H9 (cell line): ENCODE measurements around the gene QSOX2. TPM values are rescaled to one million over a fixed set of nuclear protein-coding genes. Genes with fewer than 3 reads are reported as not detected.
A peak's percentile ranks its signal among the peaks of the same experiment; 100 is the strongest.

Source experiments
- DNase-seq: peaks from one replicate; pipeline ENCODE4 v3.0.0-alpha.2; 2017
- H2AFZ ChIP-seq: one replicate; pipeline ENCODE4 v1.6.1; 2013; ENCODE audit warnings: mild to moderate bottlenecking, low read length, control low read depth, moderate library complexity
- H2AK5ac ChIP-seq: 2 replicates; pipeline ENCODE4 v1.6.1; 2013; ENCODE audit warnings: low read length, control low read depth, mixed read lengths; ENCODE audit not compliant: insufficient read length
- H2BK120ac ChIP-seq: one replicate; pipeline ENCODE4 v1.6.1; 2013; ENCODE audit warnings: low read depth, mild to moderate bottlenecking, low read length, control low read depth, inconsistent platforms; ENCODE audit not compliant: poor library complexity, severe bottlenecking
- H2BK12ac ChIP-seq: 2 replicates; pipeline ENCODE4 v1.6.1; 2013; ENCODE audit warnings: low read length, control low read depth, mixed read lengths, low read depth; ENCODE audit not compliant: insufficient read length
- H2BK15ac ChIP-seq: 2 replicates; pipeline ENCODE4 v1.6.1; 2013; ENCODE audit warnings: low read depth, low read length, control low read depth
- H2BK20ac ChIP-seq: one replicate; pipeline ENCODE4 v1.6.1; 2013; ENCODE audit warnings: low read depth, mild to moderate bottlenecking, low read length, control low read depth, inconsistent platforms; ENCODE audit not compliant: poor library complexity, severe bottlenecking
- H2BK5ac ChIP-seq: 2 replicates; pipeline ENCODE4 v1.6.1; 2013; ENCODE audit warnings: low read length, control low read depth, mixed read lengths; ENCODE audit not compliant: insufficient read length
- H3K14ac ChIP-seq: 2 replicates; pipeline ENCODE4 v1.6.1; 2013; ENCODE audit warnings: low read length, control low read depth; ENCODE audit not compliant: insufficient read depth
- H3K18ac ChIP-seq: 2 replicates; pipeline ENCODE4 v1.6.1; 2013; ENCODE audit warnings: low read depth, mild to moderate bottlenecking, mixed read lengths, low read length, control low read depth; ENCODE audit not compliant: insufficient read length
- H3K23ac ChIP-seq: 2 replicates; pipeline ENCODE4 v1.6.1; 2013; ENCODE audit warnings: low read length, control low read depth, mixed read lengths, low read depth; ENCODE audit not compliant: insufficient read length
- H3K23me2 ChIP-seq: 2 replicates; pipeline ENCODE4 v1.6.1; 2013; ENCODE audit warnings: low read depth, mild to moderate bottlenecking, mixed read lengths, low read length, control low read depth; ENCODE audit not compliant: insufficient read length, poor library complexity, severe bottlenecking
- H3K27ac ChIP-seq: 2 replicates; pipeline ENCODE4 v1.5.1; 2013; ENCODE audit warnings: low read length, control low read depth, mixed read lengths, low read depth; ENCODE audit not compliant: insufficient read length
- H3K27me3 ChIP-seq: 2 replicates; pipeline ENCODE4 v1.6.1; 2013; ENCODE audit warnings: low read length, control low read depth, inconsistent platforms; ENCODE audit not compliant: insufficient read depth
- H3K4ac ChIP-seq: 2 replicates; pipeline ENCODE4 v1.6.1; 2013; ENCODE audit warnings: low read depth, mild to moderate bottlenecking, control low read depth, inconsistent platforms, low read length, moderate library complexity
- H3K4me1 ChIP-seq: 2 replicates; pipeline ENCODE4 v1.6.1; 2013; ENCODE audit warnings: low read length, control low read depth, inconsistent platforms; ENCODE audit not compliant: insufficient read depth
- H3K4me2 ChIP-seq: 2 replicates; pipeline ENCODE4 v1.6.1; 2013; ENCODE audit warnings: low read length, control low read depth, mixed read lengths; ENCODE audit not compliant: insufficient read length, insufficient read depth
- H3K56ac ChIP-seq: 2 replicates; pipeline ENCODE4 v1.6.1; 2013; ENCODE audit warnings: low read depth, mild to moderate bottlenecking, mixed read lengths, low read length, control low read depth; ENCODE audit not compliant: insufficient read length
- H3K79me1 ChIP-seq: 2 replicates; pipeline ENCODE4 v1.6.1; 2013; ENCODE audit warnings: low read depth, mild to moderate bottlenecking, moderate library complexity, low read length, control low read depth, inconsistent platforms; ENCODE audit not compliant: insufficient read depth, poor library complexity, severe bottlenecking
- H3K79me2 ChIP-seq: 2 replicates; pipeline ENCODE4 v1.6.1; 2013; ENCODE audit warnings: low read length, control low read depth, inconsistent platforms; ENCODE audit not compliant: insufficient read depth
- H3K9ac ChIP-seq: 2 replicates; pipeline ENCODE4 v1.6.1; 2013; ENCODE audit warnings: low read length, control low read depth, mixed read lengths; ENCODE audit not compliant: insufficient read length; ENCODE audit errors: extremely low read depth
- H3K9me3 ChIP-seq: one replicate; pipeline ENCODE4 v1.6.1; 2013; ENCODE audit warnings: low read depth, low read length, inconsistent platforms; ENCODE audit not compliant: control insufficient read depth
- H3T11ph ChIP-seq: one replicate; pipeline ENCODE4 v1.6.1; 2013; ENCODE audit warnings: mild to moderate bottlenecking, low read length, control low read depth, inconsistent platforms
- H4K20me1 ChIP-seq: one replicate; pipeline ENCODE4 v1.6.1; 2013; ENCODE audit not compliant: control insufficient read depth, insufficient read length, insufficient read depth
- H4K5ac ChIP-seq: 2 replicates; pipeline ENCODE4 v1.6.1; 2013; ENCODE audit warnings: low read depth, mild to moderate bottlenecking, mixed read lengths, low read length, control low read depth; ENCODE audit not compliant: insufficient read length
- H4K8ac ChIP-seq: replicated peaks from 2 replicates; pipeline ENCODE4 v1.6.1; 2013; ENCODE audit warnings: low read length, control low read depth, mixed read lengths, low read depth; ENCODE audit not compliant: insufficient read length
- H4K91ac ChIP-seq: 2 replicates; pipeline ENCODE4 v1.6.1; 2013; ENCODE audit warnings: low read depth, mild to moderate bottlenecking, moderate library complexity, mixed read lengths, low read length, control low read depth; ENCODE audit not compliant: insufficient read length
- H3K27ac Mint-ChIP-seq, 3 experiments: 2 replicates in 2 of 3; 3 replicates in 1 of 3; pipeline ENCODE4 v1.8.0; 2020 to 2021; ENCODE audit warnings: mixed read lengths in 3 of 3, mild to moderate bottlenecking in 1 of 3, moderate library complexity in 1 of 3
- H3K27me3 Mint-ChIP-seq: 2 replicates; pipeline ENCODE4 v1.8.0; 2021; ENCODE audit warnings: low read depth, mild to moderate bottlenecking, moderate library complexity, mixed read lengths
- H3K36me3 Mint-ChIP-seq, 3 experiments: 2 replicates in 2 of 3; 3 replicates in 1 of 3; pipeline ENCODE4 v1.8.0; 2020 to 2021; ENCODE audit warnings: low read depth in 3 of 3, mixed read lengths in 3 of 3; ENCODE audit not compliant: insufficient read depth in 1 of 3
- H3K4me1 Mint-ChIP-seq, 2 experiments: 2 replicates each; pipeline ENCODE4 v1.8.0; 2020; ENCODE audit warnings: mixed read lengths in 2 of 2
- H3K4me3 Mint-ChIP-seq, 2 experiments: 2 replicates in 1 of 2; 3 replicates in 1 of 2; pipeline ENCODE4 v1.8.0; 2020 to 2021; ENCODE audit warnings: mild to moderate bottlenecking in 2 of 2, mixed read lengths in 2 of 2, moderate library complexity in 1 of 2
- H3K9me3 Mint-ChIP-seq, 2 experiments: 2 replicates in 1 of 2; 3 replicates in 1 of 2; pipeline ENCODE4 v1.8.0; 2020; ENCODE audit warnings: mild to moderate bottlenecking in 2 of 2, mixed read lengths in 2 of 2, moderate library complexity in 1 of 2
- WGBS: extraction: QIAGEN DNeasy Blood & Tissue Kit; methylation state at CpG from one replicate; pipeline ENCODE4 v1.1.7; 2013; ENCODE audit warnings: missing lambda C conversion rate, low lambda C conversion rate, mixed read lengths; ENCODE audit not compliant: insufficient read length; ENCODE audit errors: extremely low coverage; 5-methylcytosine and 5-hydroxymethylcytosine counted together
- total RNA-seq: library from RNA; stranded (reverse); gene quantifications from 2 replicates; pipeline ENCODE4 v1.2.1, GENCODE V29; 2021
- TF ChIP-seq, protein P1 (sequence below): fragments of 200-600 bp; sonication (generic); conservative IDR thresholded peaks from 3 replicates; pipeline ENCODE4 v1.8.0; 2021; ENCODE audit warnings: antibody characterized with exemption, mild to moderate bottlenecking

QSOX2 gene
- total RNA-seq, 1 experiment from 2014 or later: 25.8 TPM

DNA sequence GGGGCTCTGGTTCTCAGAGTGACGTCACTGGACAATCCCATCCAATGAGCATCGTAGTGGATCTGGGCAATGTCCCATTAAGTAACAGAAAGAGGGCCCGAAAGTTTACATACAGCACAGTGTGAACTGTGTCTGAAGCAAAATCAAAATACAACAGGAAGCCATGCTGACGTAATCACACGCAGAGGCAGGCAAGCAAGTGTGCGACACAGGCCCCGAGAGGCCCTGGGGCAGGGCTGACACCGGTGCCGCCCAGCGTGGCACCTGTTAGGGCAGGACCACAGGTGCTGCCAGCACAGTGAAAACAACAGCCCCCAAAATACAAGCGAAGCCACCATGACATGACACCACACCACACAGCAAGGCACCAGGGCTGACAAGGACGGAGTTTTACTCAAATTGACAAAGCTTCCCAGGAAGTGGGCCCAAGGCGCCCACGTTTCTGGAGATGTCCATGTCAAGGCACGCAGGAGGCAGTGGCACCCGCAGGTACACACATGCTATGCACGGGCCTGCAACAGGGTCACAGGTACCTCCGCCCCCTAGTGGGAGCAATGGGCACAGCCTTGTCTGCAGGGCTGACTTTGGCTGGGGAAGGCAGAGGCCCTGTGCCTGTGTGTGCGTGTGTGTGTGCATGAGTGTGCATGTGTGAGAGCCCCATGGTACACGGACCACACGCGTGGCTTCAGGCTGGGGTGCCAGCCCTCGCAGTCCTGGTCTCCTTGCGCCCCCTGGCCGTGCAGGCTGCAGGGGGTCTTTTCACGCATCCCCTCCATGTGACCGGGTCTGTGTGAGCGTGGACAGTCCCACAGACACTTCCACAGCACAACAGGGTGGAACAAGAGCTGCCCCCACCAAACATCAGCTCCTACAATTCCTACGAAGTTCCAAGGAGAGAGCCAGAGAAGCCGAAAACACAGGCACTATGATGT is 19.6 kb downstream of the QSOX2 start:
- Histone ChIP-seq H4K5ac (no peak overlapping the region), H3K4me2 (no peak overlapping the region), H3K56ac (no peak overlapping the region), H3K79me2 (peaks cover 4% of the 10 kb centered on the region; the same call in 1 of the 2 replicates), H3K4ac (no peak overlapping the region), H3K23me2 (no peaks in the 10 kb centered on the region), H3K18ac (no peak overlapping the region), H2BK20ac (no peak overlapping the region), H4K8ac (no peak overlapping the region), H2AFZ (no peak overlapping the region), H2BK5ac (no peak overlapping the region), H2AK5ac (no peak overlapping the region), H3T11ph (no peak overlapping the region), H3K27ac (no peak overlapping the region), H3K4me1 (no peaks in the 10 kb centered on the region), H2BK15ac (no peak overlapping the region), H4K20me1 (no peaks in the 10 kb centered on the region), H3K27me3 (no peaks in the 10 kb centered on the region), H3K23ac (no peak overlapping the region), H4K91ac (no peak overlapping the region), H3K79me1 (no peaks in the 10 kb centered on the region), H2BK120ac (no peak overlapping the region), H3K9me3 (no peaks in the 10 kb centered on the region), H2BK12ac (no peak overlapping the region), H3K14ac (no peak overlapping the region; the same call in 1 of the 2 replicates), H3K9ac (no peak overlapping the region)
- Mint-ChIP-seq H3K9me3 (no peaks in the 10 kb centered on the region), H3K27me3 (no peaks in the 10 kb centered on the region), H3K27ac (peak overlapping the region in 2 of 3 experiments; percentile 8 to 77; a peak in 2 of 7 replicates), H3K4me1 (peaks cover 0 to 5% of the 10 kb centered on the region in 2 experiments; a peak in 2 of 4 replicates), H3K4me3 (0 out of 5 replicates have a peak overlapping the region, but pooled peaks of 1 of the 2 experiments have one; percentile 22), H3K36me3 (peaks cover 15 to 33% (median 16%) of the 10 kb centered on the region in 3 experiments)
- WGBS: no CpG with 5 or more reads among the region's 30 CpGs
- TF ChIP-seq, protein P1, sequence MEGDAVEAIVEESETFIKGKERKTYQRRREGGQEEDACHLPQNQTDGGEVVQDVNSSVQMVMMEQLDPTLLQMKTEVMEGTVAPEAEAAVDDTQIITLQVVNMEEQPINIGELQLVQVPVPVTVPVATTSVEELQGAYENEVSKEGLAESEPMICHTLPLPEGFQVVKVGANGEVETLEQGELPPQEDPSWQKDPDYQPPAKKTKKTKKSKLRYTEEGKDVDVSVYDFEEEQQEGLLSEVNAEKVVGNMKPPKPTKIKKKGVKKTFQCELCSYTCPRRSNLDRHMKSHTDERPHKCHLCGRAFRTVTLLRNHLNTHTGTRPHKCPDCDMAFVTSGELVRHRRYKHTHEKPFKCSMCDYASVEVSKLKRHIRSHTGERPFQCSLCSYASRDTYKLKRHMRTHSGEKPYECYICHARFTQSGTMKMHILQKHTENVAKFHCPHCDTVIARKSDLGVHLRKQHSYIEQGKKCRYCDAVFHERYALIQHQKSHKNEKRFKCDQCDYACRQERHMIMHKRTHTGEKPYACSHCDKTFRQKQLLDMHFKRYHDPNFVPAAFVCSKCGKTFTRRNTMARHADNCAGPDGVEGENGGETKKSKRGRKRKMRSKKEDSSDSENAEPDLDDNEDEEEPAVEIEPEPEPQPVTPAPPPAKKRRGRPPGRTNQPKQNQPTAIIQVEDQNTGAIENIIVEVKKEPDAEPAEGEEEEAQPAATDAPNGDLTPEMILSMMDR: peak; percentile 92
- DNase-seq: peak; percentile 83
